GM12878 (cell line): ENCODE data around the gene KIAA0930. TPM values are rescaled to one million over a fixed set of nuclear protein-coding genes. Genes with fewer than 3 reads are reported as not detected.

Source experiments
- ATAC-seq: fragments of 200-7000 bp; cut with Tn5 transposase; 3 replicates; pipeline ENCODE4 v1.9.1; 2020; ENCODE audit warnings: mild to moderate bottlenecking, moderate library complexity
- BruUV-seq: library from RNA; stranded (reverse); fragments of 400-500 nt; replicated peaks from 2 replicates; lab custom pipeline; 2021; lab: Mats Ljungman, UMichigan
- CTCF ChIA-PET: fragments of 300-600 bp; sonication (Branson Sonifier 250); formaldehyde crosslinking; extraction: SDS; loops from one replicate; lab custom pipeline; 2021; ENCODE audit warnings: inconsistent platforms; lab: Yijun Ruan, JAX
- POLR2A ChIA-PET: fragments of 350-600 bp; formaldehyde crosslinking; extraction: SDS; loops from one replicate; lab custom pipeline; 2021; ENCODE audit warnings: inconsistent platforms; lab: Charles Lee
- RAD21 ChIA-PET: fragments of 300-600 bp; sonication (Branson Sonifier 250); formaldehyde crosslinking; loops from one replicate; lab custom pipeline; 2023; ENCODE audit warnings: antibody characterized with exemption; ENCODE audit not compliant: unreplicated experiment; lab: Charles Lee
- SMC1A ChIA-PET: fragments of 300-600 bp; sonication (Branson Sonifier 250); formaldehyde crosslinking; loops from one replicate; lab custom pipeline; 2023; ENCODE audit not compliant: unreplicated experiment, uncharacterized antibody; lab: Charles Lee
- DNase-seq: peaks from one replicate; pipeline ENCODE4 v3.0.0-alpha.2; 2011; ENCODE audit warnings: low read depth, low spot score
- FAIRE-seq: peaks from 3 replicates; lab custom pipeline; 2011; peaks lifted over from hg19 to GRCh38; lab: Jason Lieb, UNC
- H2AFZ ChIP-seq: 2 replicates; pipeline ENCODE4 v1.6.0; 2011; ENCODE audit warnings: low read depth, low read length, control low read depth; ENCODE audit not compliant: control insufficient read depth
- H3K27ac ChIP-seq: 2 replicates; pipeline ENCODE4 v1.5.1; 2011; ENCODE audit warnings: control low read depth; ENCODE audit not compliant: control insufficient read depth, insufficient read depth
- H3K27me3 ChIP-seq, 2 experiments: replicated peaks in 1 of 2; 2 replicates each; pipeline versions ENCODE4 v1.6.0 to v1.6.1; 2011; ENCODE audit warnings: low read length in 1 of 2; ENCODE audit not compliant: control insufficient read depth in 2 of 2, insufficient read depth in 2 of 2
- H3K36me3 ChIP-seq, 2 experiments: 2 replicates each; pipeline ENCODE4 v1.5.1; 2011; ENCODE audit warnings: low read length in 1 of 2; ENCODE audit not compliant: control insufficient read depth in 2 of 2, insufficient read depth in 2 of 2
- H3K4me1 ChIP-seq: 2 replicates; pipeline ENCODE4 v1.6.1; 2011; ENCODE audit warnings: mild to moderate bottlenecking, low read length, moderate library complexity, mixed read lengths; ENCODE audit not compliant: control insufficient read depth, insufficient read depth
- H3K4me2 ChIP-seq: 2 replicates; pipeline ENCODE4 v1.6.0; 2011; ENCODE audit warnings: control low read depth; ENCODE audit not compliant: control insufficient read depth, insufficient read depth
- H3K4me3 ChIP-seq: fragments of 200-600 bp; sonication (generic); 2 replicates; pipeline ENCODE4 v1.5.1; 2016
- H3K79me2 ChIP-seq: 2 replicates; pipeline ENCODE4 v1.6.0; 2011; ENCODE audit warnings: low read length; ENCODE audit not compliant: control insufficient read depth, insufficient read depth
- H3K9ac ChIP-seq: 2 replicates; pipeline ENCODE4 v1.8.0; 2011; ENCODE audit warnings: low read length, control low read depth, mixed read lengths; ENCODE audit not compliant: control insufficient read depth, insufficient read depth
- H3K9me3 ChIP-seq: replicated peaks from 3 replicates; pipeline ENCODE4 v1.5.1; 2011; ENCODE audit warnings: mild to moderate bottlenecking, low read length; ENCODE audit not compliant: control insufficient read depth, insufficient read depth
- H4K20me1 ChIP-seq: 2 replicates; pipeline ENCODE4 v1.6.0; 2011; ENCODE audit not compliant: control insufficient read depth, insufficient read depth
- HCFC1 ChIP-seq: fragments of 150-350 bp; IDR thresholded peaks from 2 replicates; pipeline ENCODE4 v1.6.1; 2014; ENCODE audit warnings: low read length
- NR2C1 ChIP-seq: fragments of 450-650 bp; IDR thresholded peaks from 2 replicates; pipeline ENCODE4 v1.6.1; 2017; ENCODE audit warnings: antibody characterized with exemption, mild to moderate bottlenecking, moderate library complexity
- NR2F1 ChIP-seq: fragments of 450-650 bp; conservative IDR thresholded peaks from 2 replicates; pipeline ENCODE4 v1.6.1; 2017; ENCODE audit warnings: mild to moderate bottlenecking
- POLR2AphosphoS2 ChIP-seq: IDR thresholded peaks from 2 replicates; pipeline ENCODE4 v1.6.1; 2011; ENCODE audit warnings: low read depth, mild to moderate bottlenecking, low read length, improper control_type of control experiment, moderate library complexity
- RAD51 ChIP-seq: fragments of 450-650 bp; IDR thresholded peaks from 2 replicates; pipeline ENCODE4 v1.6.1; 2016; ENCODE audit warnings: moderate library complexity, mild to moderate bottlenecking, inconsistent platforms
- RELA ChIP-seq: fragments of 450-650 bp; IDR thresholded peaks from 2 replicates; pipeline ENCODE4 v1.8.0; 2014; ENCODE audit warnings: borderline replicate concordance; ENCODE audit not compliant: partially characterized antibody
- RFX5 ChIP-seq: IDR thresholded peaks from 2 replicates; pipeline ENCODE4 v1.6.1; 2011; ENCODE audit warnings: low read depth, low read length, improper control_type of control experiment
- SMC3 ChIP-seq: IDR thresholded peaks from 2 replicates; pipeline ENCODE4 v1.6.1; 2011; ENCODE audit warnings: low read length, improper control_type of control experiment, borderline replicate concordance
- SREBF1 ChIP-seq: IDR thresholded peaks from 2 replicates; pipeline ENCODE4 v1.6.1; 2012; ENCODE audit warnings: mild to moderate bottlenecking, low read length
- STAT1 ChIP-seq: fragments of 450-650 bp; conservative IDR thresholded peaks from 2 replicates; pipeline ENCODE4 v1.6.1; 2014; ENCODE audit warnings: antibody characterized with exemption, mild to moderate bottlenecking
- TCF3 ChIP-seq: IDR thresholded peaks from 2 replicates; pipeline ENCODE4 v1.6.1; 2012; ENCODE audit warnings: low read depth, mild to moderate bottlenecking, low read length, borderline replicate concordance; ENCODE audit not compliant: insufficient read depth
- ZSCAN29 ChIP-seq: fragments of 450-650 bp; IDR thresholded peaks from 2 replicates; pipeline ENCODE4 v1.6.1; 2017; ENCODE audit warnings: mild to moderate bottlenecking, moderate library complexity
- WGBS: methylation state at CpG from one replicate; pipeline ENCODE4 v1.1.6; 2016; ENCODE audit warnings: low lambda C conversion rate; ENCODE audit not compliant: insufficient replicate concordance, insufficient coverage; ENCODE audit errors: missing lambda C conversion rate; 5-methylcytosine and 5-hydroxymethylcytosine counted together
- in situ Hi-C: fragments of 300-500 bp; cut with MboI; formaldehyde crosslinking; loops from 9 replicates; pipeline ENCODE4 v1.14.3; 2018; ENCODE audit warnings: mixed read lengths
- intact Hi-C: fragments of 100-400 bp; cut with micrococcal nuclease; formaldehyde crosslinking; loops from one replicate; pipeline ENCODE4 v1.14.2; 2022; ENCODE audit not compliant: unreplicated experiment
- polyA plus RNA-seq, 11 experiments: library from polyadenylated mRNA; depleted of rRNA in 4 of 11; unstranded in 6 of 11; stranded (reverse) in 5 of 11; fragments of >200 nt; fragmentation: Nextera tagmentation in 4 of 11; fragmentation: Illumina TruSeq in 1 of 11; extraction: Ambion mirVana in 4 of 11; extraction: Trizol in 1 of 11; gene quantifications; 1 replicate in 1 of 11; 2 replicates in 10 of 11; pipeline versions ENCODE4 v1.2.1 to v1.2.3, GENCODE V29; 2011 to 2016; ENCODE audit warnings: inconsistent platforms in 2 of 11, missing spikeins in 2 of 11, low read depth in 1 of 11
- total RNA-seq, 4 experiments: library from RNA; depleted of rRNA in 3 of 4; stranded (reverse); fragments of >200 nt in 3 of 4; fragmentation: Illumina TruSeq in 1 of 4; extraction: Trizol in 1 of 4; gene quantifications; 2 replicates each; pipeline versions ENCODE4 v1.2.1 to v1.2.3, GENCODE V29; 2013 to 2021
- TF ChIP-seq, protein P1 (sequence below): fragments of 450-650 bp; IDR thresholded peaks from 2 replicates; pipeline ENCODE4 v1.6.1; 2016; ENCODE audit warnings: mild to moderate bottlenecking, moderate library complexity, borderline replicate concordance
- TF ChIP-seq, protein P2 (sequence below): IDR thresholded peaks from 2 replicates; pipeline ENCODE4 v1.6.1; 2012; ENCODE audit warnings: low read depth, low read length, improper control_type of control experiment
- TF ChIP-seq, protein P3 (sequence below): fragments of 450-650 bp; formaldehyde crosslinking; IDR thresholded peaks from 2 replicates; pipeline ENCODE4 v1.4.0; 2022; ENCODE audit warnings: mild to moderate bottlenecking, moderate library complexity
- TF ChIP-seq, protein P4 (sequence below): fragments of 450-650 bp; conservative IDR thresholded peaks from 2 replicates; pipeline ENCODE4 v1.6.1; 2017; ENCODE audit warnings: mild to moderate bottlenecking, moderate library complexity

Gene KIAA0930
- total and polyA plus RNA-seq, 10 of the 15 experiments (the other 5 are each of a cell fraction or from before 2014, with no cell fraction given): 3.6 to 125 (median 46.3) TPM

DNA sequence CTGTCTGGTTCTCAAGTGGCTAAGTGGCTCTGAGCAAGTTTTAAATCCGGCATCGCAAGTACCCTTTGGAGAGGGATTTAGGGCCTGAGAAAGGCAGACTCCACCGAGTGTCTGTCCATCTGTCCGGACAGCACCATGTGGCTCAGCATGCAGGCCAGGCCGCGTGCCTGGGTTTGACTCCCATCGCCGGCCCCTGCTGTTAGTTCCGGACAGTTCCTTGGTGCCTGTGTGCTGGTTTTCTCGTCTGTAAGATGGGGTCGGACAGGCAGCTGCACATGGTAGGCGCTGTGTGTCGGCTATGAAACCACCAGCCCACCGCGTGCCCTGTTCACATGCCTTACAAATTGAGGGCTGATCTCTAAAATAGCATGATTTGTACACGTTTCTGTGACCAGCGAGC lies 46.0 kb downstream of the KIAA0930 start:
- H3K4me1 ChIP-seq: no peaks in the 10 kb centered on the region
- H3K27me3 ChIP-seq: no peaks in the 10 kb centered on the region
- BruUV-seq: no TSS peak
- ChIA-PET RAD21 (no interaction called here), SMC1A (interaction anchor here (1.0 kb wide), 1 partner anchor 10 kb away, joined by 3 read pairs; no protein-coding TSS in a partner anchor), POLR2A (no interaction called here), CTCF (no interaction called here)
- intact Hi-C loops: no loop called here
- WGBS: 90% methylated on average over 17 of the region's 17 CpGs
- no peak for DNase-seq
- no peak overlapping the region for H3K9ac ChIP-seq
- no peak overlapping the region for H3K27ac ChIP-seq
- no peak overlapping the region for H3K4me2 ChIP-seq
- H4K20me1 ChIP-seq: no peaks in the 10 kb centered on the region
- H3K36me3 ChIP-seq: peaks cover 16 to 24% of the 10 kb centered on the region in 2 experiments
- in situ Hi-C loops: no loop called here
- H2AFZ ChIP-seq: no peak overlapping the region
- no peak overlapping the region for H3K4me3 ChIP-seq
- H3K9me3 ChIP-seq: no peaks in the 10 kb centered on the region
- no peak for ATAC-seq
- no peaks in the 10 kb centered on the region for H3K79me2 ChIP-seq
- no peak for FAIRE-seq
- TF ChIP-seq RELA: no peak
- TF ChIP-seq NR2F1: no peak
- TF ChIP-seq RFX5: no peak
- TF ChIP-seq STAT1: no peak
- TF ChIP-seq POLR2AphosphoS2: no peak
- TF ChIP-seq TCF3: no peak
- TF ChIP-seq SREBF1: no peak
- TF ChIP-seq RAD51: no peak
- no peak for TF ChIP-seq HCFC1
- TF ChIP-seq, protein P1, sequence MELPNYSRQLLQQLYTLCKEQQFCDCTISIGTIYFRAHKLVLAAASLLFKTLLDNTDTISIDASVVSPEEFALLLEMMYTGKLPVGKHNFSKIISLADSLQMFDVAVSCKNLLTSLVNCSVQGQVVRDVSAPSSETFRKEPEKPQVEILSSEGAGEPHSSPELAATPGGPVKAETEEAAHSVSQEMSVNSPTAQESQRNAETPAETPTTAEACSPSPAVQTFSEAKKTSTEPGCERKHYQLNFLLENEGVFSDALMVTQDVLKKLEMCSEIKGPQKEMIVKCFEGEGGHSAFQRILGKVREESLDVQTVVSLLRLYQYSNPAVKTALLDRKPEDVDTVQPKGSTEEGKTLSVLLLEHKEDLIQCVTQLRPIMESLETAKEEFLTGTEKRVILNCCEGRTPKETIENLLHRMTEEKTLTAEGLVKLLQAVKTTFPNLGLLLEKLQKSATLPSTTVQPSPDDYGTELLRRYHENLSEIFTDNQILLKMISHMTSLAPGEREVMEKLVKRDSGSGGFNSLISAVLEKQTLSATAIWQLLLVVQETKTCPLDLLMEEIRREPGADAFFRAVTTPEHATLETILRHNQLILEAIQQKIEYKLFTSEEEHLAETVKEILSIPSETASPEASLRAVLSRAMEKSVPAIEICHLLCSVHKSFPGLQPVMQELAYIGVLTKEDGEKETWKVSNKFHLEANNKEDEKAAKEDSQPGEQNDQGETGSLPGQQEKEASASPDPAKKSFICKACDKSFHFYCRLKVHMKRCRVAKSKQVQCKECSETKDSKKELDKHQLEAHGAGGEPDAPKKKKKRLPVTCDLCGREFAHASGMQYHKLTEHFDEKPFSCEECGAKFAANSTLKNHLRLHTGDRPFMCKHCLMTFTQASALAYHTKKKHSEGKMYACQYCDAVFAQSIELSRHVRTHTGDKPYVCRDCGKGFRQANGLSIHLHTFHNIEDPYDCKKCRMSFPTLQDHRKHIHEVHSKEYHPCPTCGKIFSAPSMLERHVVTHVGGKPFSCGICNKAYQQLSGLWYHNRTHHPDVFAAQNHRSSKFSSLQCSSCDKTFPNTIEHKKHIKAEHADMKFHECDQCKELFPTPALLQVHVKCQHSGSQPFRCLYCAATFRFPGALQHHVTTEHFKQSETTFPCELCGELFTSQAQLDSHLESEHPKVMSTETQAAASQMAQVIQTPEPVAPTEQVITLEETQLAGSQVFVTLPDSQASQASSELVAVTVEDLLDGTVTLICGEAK: no peak
- TF ChIP-seq, protein P2, sequence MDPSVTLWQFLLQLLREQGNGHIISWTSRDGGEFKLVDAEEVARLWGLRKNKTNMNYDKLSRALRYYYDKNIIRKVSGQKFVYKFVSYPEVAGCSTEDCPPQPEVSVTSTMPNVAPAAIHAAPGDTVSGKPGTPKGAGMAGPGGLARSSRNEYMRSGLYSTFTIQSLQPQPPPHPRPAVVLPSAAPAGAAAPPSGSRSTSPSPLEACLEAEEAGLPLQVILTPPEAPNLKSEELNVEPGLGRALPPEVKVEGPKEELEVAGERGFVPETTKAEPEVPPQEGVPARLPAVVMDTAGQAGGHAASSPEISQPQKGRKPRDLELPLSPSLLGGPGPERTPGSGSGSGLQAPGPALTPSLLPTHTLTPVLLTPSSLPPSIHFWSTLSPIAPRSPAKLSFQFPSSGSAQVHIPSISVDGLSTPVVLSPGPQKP: no peak
- TF ChIP-seq, protein P3, sequence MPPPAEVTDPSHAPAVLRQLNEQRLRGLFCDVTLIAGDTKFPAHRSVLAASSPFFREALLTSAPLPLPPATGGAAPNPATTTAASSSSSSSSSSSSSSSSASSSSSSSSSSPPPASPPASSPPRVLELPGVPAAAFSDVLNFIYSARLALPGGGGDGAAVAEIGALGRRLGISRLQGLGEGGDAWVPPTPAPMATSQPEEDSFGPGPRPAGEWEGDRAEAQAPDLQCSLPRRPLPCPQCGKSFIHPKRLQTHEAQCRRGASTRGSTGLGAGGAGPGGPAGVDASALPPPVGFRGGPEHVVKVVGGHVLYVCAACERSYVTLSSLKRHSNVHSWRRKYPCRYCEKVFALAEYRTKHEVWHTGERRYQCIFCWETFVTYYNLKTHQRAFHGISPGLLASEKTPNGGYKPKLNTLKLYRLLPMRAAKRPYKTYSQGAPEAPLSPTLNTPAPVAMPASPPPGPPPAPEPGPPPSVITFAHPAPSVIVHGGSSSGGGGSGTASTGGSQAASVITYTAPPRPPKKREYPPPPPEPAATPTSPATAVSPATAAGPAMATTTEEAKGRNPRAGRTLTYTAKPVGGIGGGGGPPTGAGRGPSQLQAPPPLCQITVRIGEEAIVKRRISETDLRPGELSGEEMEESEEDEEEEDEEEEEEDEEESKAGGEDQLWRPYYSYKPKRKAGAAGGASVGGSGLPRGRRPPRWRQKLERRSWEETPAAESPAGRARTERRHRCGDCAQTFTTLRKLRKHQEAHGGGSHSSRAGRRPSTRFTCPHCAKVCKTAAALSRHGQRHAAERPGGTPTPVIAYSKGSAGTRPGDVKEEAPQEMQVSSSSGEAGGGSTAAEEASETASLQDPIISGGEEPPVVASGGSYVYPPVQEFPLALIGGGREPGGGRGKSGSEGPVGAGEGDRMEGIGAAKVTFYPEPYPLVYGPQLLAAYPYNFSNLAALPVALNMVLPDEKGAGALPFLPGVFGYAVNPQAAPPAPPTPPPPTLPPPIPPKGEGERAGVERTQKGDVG: no peak
- TF ChIP-seq, protein P4, sequence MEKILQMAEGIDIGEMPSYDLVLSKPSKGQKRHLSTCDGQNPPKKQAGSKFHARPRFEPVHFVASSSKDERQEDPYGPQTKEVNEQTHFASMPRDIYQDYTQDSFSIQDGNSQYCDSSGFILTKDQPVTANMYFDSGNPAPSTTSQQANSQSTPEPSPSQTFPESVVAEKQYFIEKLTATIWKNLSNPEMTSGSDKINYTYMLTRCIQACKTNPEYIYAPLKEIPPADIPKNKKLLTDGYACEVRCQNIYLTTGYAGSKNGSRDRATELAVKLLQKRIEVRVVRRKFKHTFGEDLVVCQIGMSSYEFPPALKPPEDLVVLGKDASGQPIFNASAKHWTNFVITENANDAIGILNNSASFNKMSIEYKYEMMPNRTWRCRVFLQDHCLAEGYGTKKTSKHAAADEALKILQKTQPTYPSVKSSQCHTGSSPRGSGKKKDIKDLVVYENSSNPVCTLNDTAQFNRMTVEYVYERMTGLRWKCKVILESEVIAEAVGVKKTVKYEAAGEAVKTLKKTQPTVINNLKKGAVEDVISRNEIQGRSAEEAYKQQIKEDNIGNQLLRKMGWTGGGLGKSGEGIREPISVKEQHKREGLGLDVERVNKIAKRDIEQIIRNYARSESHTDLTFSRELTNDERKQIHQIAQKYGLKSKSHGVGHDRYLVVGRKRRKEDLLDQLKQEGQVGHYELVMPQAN: no peak
- TF ChIP-seq ZSCAN29: no peak
- no peak for TF ChIP-seq SMC3
- no peak for TF ChIP-seq NR2C1
